ENCODE data around the gene AGAP1.

- TF ChIP-seq CTCF (IDR thresholded peaks at IDR 0.05) = no peak
- TF ChIP-seq POLR2A (IDR thresholded peaks at IDR 0.05) = no peak
These were observed 395.4 kb downstream of the AGAP1 start for GRCh38 chr2:235889302-235889630.

All from thyroid gland (tissue), 4 donors.